ENCODE measurements around the gene LENG9.

LENG9 gene

GRCh38 chr19:54428323-54429175, 35.0 kb downstream of the LENG9 start:
- Histone ChIP-seq H3K9ac (ENCODE audit: low read length) (no peak overlapping the region), H3K36me3 (ENCODE audit: control insufficient read depth, insufficient read depth, low read length) (no peaks in the 10 kb centered on the region), H3K27me3 (ENCODE audit: control insufficient read depth, insufficient read depth, low read length) (peaks cover 24% of the 10 kb centered on the region), H3K4me3 (ENCODE audit: low read length) (no peak overlapping the region), H3K27ac (ENCODE audit: low read depth, low read length) (no peak overlapping the region), H3K4me1 (ENCODE audit: control insufficient read depth, insufficient read depth, low read length) (no peaks in the 10 kb centered on the region)

GRCh38 chr19:54427586-54427985, 36.0 kb downstream of the LENG9 start:
- Histone ChIP-seq H3K36me3 (ENCODE audit: control insufficient read depth, insufficient read depth, low read length) (no peaks in the 10 kb centered on the region), H3K4me1 (ENCODE audit: control insufficient read depth, insufficient read depth, low read length) (no peaks in the 10 kb centered on the region), H3K4me3 (ENCODE audit: low read length) (no peak overlapping the region), H3K27me3 (ENCODE audit: control insufficient read depth, insufficient read depth, low read length) (peaks cover 24% of the 10 kb centered on the region), H3K27ac (ENCODE audit: low read depth, low read length) (no peak overlapping the region), H3K9ac (ENCODE audit: low read length) (no peak overlapping the region)

- Histone ChIP-seq H3K27me3 (ENCODE audit: control insufficient read depth, insufficient read depth, low read length) (peaks cover 24% of the 10 kb centered on the region), H3K4me3 (ENCODE audit: low read length) (no peak overlapping the region), H3K27ac (ENCODE audit: low read depth, low read length) (no peak overlapping the region), H3K9ac (ENCODE audit: low read length) (no peak overlapping the region), H3K4me1 (ENCODE audit: control insufficient read depth, insufficient read depth, low read length) (no peaks in the 10 kb centered on the region), H3K36me3 (ENCODE audit: control insufficient read depth, insufficient read depth, low read length) (no peaks in the 10 kb centered on the region)
These were observed 37.2 kb downstream of the LENG9 start for GRCh38 chr19:54426291-54426931.

DNA sequence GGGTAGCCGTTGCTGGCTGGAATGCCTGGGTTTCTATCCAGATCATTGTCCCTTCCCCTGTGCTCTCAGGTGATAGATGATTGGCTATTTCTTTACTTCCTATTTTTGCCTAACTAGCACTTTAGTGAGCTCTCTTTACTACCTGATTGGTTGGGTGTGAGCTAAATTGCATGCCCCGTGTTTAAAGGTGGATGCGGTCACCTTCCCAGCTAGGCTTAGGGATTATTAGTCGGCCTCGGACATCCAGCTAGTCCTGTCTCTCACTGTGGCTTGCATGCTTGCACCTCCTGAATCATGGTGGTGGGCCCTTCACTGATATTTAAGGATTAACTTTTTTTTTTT, 38.2 kb downstream of the LENG9 start:
- Histone ChIP-seq H3K9ac (ENCODE audit: low read length) (no peak overlapping the region), H3K4me3 (ENCODE audit: low read length) (no peak overlapping the region), H3K27me3 (ENCODE audit: control insufficient read depth, insufficient read depth, low read length) (peaks cover 27% of the 10 kb centered on the region), H3K36me3 (ENCODE audit: control insufficient read depth, insufficient read depth, low read length) (no peaks in the 10 kb centered on the region), H3K4me1 (ENCODE audit: control insufficient read depth, insufficient read depth, low read length) (no peaks in the 10 kb centered on the region), H3K27ac (ENCODE audit: low read depth, low read length) (no peak overlapping the region)

GRCh38 chr19:54424660-54425381, 38.8 kb downstream of the LENG9 start:
- Histone ChIP-seq H3K27ac (ENCODE audit: low read depth, low read length) (no peak overlapping the region), H3K4me3 (ENCODE audit: low read length) (no peak overlapping the region), H3K9ac (ENCODE audit: low read length) (no peak overlapping the region), H3K27me3 (ENCODE audit: control insufficient read depth, insufficient read depth, low read length) (peaks cover 22% of the 10 kb centered on the region), H3K4me1 (ENCODE audit: control insufficient read depth, insufficient read depth, low read length) (no peaks in the 10 kb centered on the region), H3K36me3 (ENCODE audit: control insufficient read depth, insufficient read depth, low read length) (no peaks in the 10 kb centered on the region)

- peaks cover 20% of the 10 kb centered on the region for H3K27me3 ChIP-seq (ENCODE audit: control insufficient read depth, insufficient read depth, low read length)
- no peaks in the 10 kb centered on the region for H3K36me3 ChIP-seq (ENCODE audit: control insufficient read depth, insufficient read depth, low read length)
- no peaks in the 10 kb centered on the region for H3K4me1 ChIP-seq (ENCODE audit: control insufficient read depth, insufficient read depth, low read length)
- H3K9ac ChIP-seq (ENCODE audit: low read length): no peak overlapping the region
- no peak overlapping the region for H3K27ac ChIP-seq (ENCODE audit: low read depth, low read length)
- H3K4me3 ChIP-seq (ENCODE audit: low read length): no peak overlapping the region
These were observed 39.4 kb downstream of the LENG9 start for GRCh38 chr19:54424201-54424600.

DNA sequence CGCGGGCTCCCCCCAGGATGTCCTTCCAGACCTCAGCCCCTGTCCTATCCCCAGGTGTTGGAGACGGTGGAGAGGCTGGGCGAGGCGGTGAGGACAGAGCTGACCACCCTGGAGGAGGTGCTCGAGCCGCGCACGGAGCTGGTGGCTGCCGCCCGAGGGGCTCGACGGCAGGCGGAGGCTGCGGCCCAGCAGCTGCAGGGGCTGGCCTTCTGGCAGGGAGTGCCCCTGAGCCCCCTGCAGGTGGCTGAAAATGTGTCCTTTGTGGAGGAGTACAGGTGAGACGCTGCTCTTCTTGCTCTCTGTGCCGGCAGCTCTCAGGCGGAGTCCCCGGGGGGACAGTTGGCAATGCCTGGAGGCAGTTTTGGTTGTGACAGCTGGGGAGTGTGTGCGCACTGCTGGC, 41.4 kb downstream of the LENG9 start:
- Histone ChIP-seq H3K27ac (ENCODE audit: low read depth, low read length) (no peak overlapping the region), H3K9ac (ENCODE audit: low read length) (no peak overlapping the region), H3K4me3 (ENCODE audit: low read length) (no peak overlapping the region), H3K4me1 (ENCODE audit: control insufficient read depth, insufficient read depth, low read length) (no peaks in the 10 kb centered on the region), H3K27me3 (ENCODE audit: control insufficient read depth, insufficient read depth, low read length) (peaks cover 22% of the 10 kb centered on the region), H3K36me3 (ENCODE audit: control insufficient read depth, insufficient read depth, low read length) (no peaks in the 10 kb centered on the region)

DNA sequence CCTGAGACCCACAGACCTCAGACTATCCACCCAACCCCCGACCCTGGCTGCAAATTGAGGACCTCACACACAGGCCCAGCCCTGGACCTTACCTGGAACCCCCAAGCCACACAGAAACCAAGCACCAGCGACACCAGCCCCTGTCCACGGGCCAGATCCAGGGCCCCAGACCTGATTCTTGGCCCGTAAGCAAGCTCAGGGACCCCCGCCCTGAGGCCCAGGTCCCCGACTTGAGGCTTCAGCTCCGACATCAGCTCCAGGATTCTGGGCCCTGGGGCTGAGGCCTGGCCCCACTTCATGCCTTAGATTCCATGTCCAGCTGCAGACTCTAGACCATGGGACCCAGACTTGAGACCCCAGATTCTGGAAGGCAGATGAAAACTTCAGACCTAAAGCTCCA, 42.1 kb downstream of the LENG9 start:
- Histone ChIP-seq H3K27ac (ENCODE audit: low read depth, low read length) (no peak overlapping the region), H3K36me3 (ENCODE audit: control insufficient read depth, insufficient read depth, low read length) (no peaks in the 10 kb centered on the region), H3K4me3 (ENCODE audit: low read length) (no peak overlapping the region), H3K9ac (ENCODE audit: low read length) (no peak overlapping the region), H3K27me3 (ENCODE audit: control insufficient read depth, insufficient read depth, low read length) (peaks cover 25% of the 10 kb centered on the region), H3K4me1 (ENCODE audit: control insufficient read depth, insufficient read depth, low read length) (no peaks in the 10 kb centered on the region)

DNA sequence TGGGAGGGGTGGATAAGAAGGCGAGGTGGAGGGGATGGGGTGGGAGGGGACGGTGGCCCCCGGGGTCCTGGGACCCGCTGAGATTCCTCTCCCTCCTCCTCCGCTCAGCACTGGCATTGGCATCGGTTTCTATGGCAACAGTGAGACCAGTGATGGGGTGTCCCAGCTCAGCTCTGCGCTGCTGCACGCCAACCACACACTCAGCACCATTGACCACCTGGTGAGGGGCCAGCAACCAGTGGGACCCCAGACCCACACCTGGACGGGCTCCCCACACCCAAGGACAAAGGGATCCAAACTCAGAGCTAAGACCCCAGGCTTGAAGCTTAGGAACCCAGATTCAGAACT, 42.4 kb downstream of the LENG9 start:
- Histone ChIP-seq H3K9ac (ENCODE audit: low read length) (no peak overlapping the region), H3K4me1 (ENCODE audit: control insufficient read depth, insufficient read depth, low read length) (no peaks in the 10 kb centered on the region), H3K4me3 (ENCODE audit: low read length) (no peak overlapping the region), H3K27ac (ENCODE audit: low read depth, low read length) (no peak overlapping the region), H3K36me3 (ENCODE audit: control insufficient read depth, insufficient read depth, low read length) (no peaks in the 10 kb centered on the region), H3K27me3 (ENCODE audit: control insufficient read depth, insufficient read depth, low read length) (peaks cover 27% of the 10 kb centered on the region)

GRCh38 chr19:54420383-54421168, 43.0 kb downstream of the LENG9 start:
- H3K27me3 ChIP-seq (ENCODE audit: control insufficient read depth, insufficient read depth, low read length): peaks cover 32% of the 10 kb centered on the region
- no peak overlapping the region for H3K9ac ChIP-seq (ENCODE audit: low read length)
- no peaks in the 10 kb centered on the region for H3K4me1 ChIP-seq (ENCODE audit: control insufficient read depth, insufficient read depth, low read length)
- no peak overlapping the region for H3K4me3 ChIP-seq (ENCODE audit: low read length)
- H3K36me3 ChIP-seq (ENCODE audit: control insufficient read depth, insufficient read depth, low read length): no peaks in the 10 kb centered on the region
- no peak overlapping the region for H3K27ac ChIP-seq (ENCODE audit: low read depth, low read length)

DNA sequence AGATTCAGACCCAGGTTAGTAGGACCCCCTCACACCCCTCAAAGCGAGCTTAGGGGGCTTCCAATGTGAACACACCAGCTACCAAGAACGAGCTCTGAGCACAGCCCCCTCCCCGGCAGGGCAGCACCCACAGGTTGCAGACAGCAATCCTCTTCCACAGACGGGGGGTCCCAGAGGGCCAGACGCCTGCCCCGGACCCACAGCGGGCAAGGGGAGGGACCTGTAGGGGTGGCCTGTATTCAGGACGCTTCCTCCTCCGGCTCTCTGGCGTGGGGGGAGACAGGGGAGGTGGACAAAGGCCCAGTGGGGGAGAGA, 43.6 kb downstream of the LENG9 start:
- Histone ChIP-seq H3K27me3 (ENCODE audit: control insufficient read depth, insufficient read depth, low read length) (peaks cover 33% of the 10 kb centered on the region), H3K4me1 (ENCODE audit: control insufficient read depth, insufficient read depth, low read length) (no peaks in the 10 kb centered on the region), H3K4me3 (ENCODE audit: low read length) (no peak overlapping the region), H3K36me3 (ENCODE audit: control insufficient read depth, insufficient read depth, low read length) (no peaks in the 10 kb centered on the region), H3K9ac (ENCODE audit: low read length) (no peak overlapping the region), H3K27ac (ENCODE audit: low read depth, low read length) (no peak overlapping the region)

All from rectal smooth muscle tissue (tissue), 1 donor.